Brain pericyte (primary cell): ENCODE results near the gene RSL1D1.
"Not testable (repeated sequence)": the region's sequence is repeated elsewhere in the genome, so short reads cannot be mapped to it uniquely, and the experiment has no call there.

ENCODE experiments used
- DNase-seq: peaks from one replicate; pipeline ENCODE4 v3.0.0-alpha.2; 2012; ENCODE audit warnings: low read depth, low spot score

RSL1D1 gene

GRCh38 chr16:11843861-11844260, 7.5 kb downstream of the RSL1D1 start:
- DNase-seq = no peak

- no peak for DNase-seq
These were observed 8.1 kb downstream of the RSL1D1 start for GRCh38 chr16:11843206-11843605.

- DNase-seq = no peak
These were observed 10.3 kb downstream of the RSL1D1 start for GRCh38 chr16:11841026-11841425.

GRCh38 chr16:11836650-11837244, 14.6 kb downstream of the RSL1D1 start:
- peak; percentile 47 for DNase-seq

GRCh38 chr16:11835891-11836649, 15.3 kb downstream of the RSL1D1 start:
- no peak for DNase-seq

- DNase-seq = no peak
These were observed 16.0 kb downstream of the RSL1D1 start for GRCh38 chr16:11835309-11835708.

GRCh38 chr16:11833951-11834695, 17.2 kb downstream of the RSL1D1 start:
- peak; percentile 58 for DNase-seq

GRCh38 chr16:11828696-11829095, 22.6 kb downstream of the RSL1D1 start:
- no peak for DNase-seq

- DNase-seq = not testable (repeated sequence)
These were observed 25.7 kb downstream of the RSL1D1 start for GRCh38 chr16:11825520-11826165.

GRCh38 chr16:11824362-11824761, 27.0 kb downstream of the RSL1D1 start:
- DNase-seq = no peak

- DNase-seq = not testable (repeated sequence)
These were observed 27.7 kb downstream of the RSL1D1 start for GRCh38 chr16:11823645-11824044.

- DNase-seq = no peak
These were observed 31.5 kb downstream of the RSL1D1 start for GRCh38 chr16:11819798-11820197.

GRCh38 chr16:11818970-11819369, 32.4 kb downstream of the RSL1D1 start:
- DNase-seq = not testable (repeated sequence)

GRCh38 chr16:11816123-11816522, 35.2 kb downstream of the RSL1D1 start:
- no peak for DNase-seq

GRCh38 chr16:11814800-11815199, 36.5 kb downstream of the RSL1D1 start:
- not testable (repeated sequence) for DNase-seq

- DNase-seq = no peak
These were observed 44.6 kb downstream of the RSL1D1 start for GRCh38 chr16:11806721-11807120.

- DNase-seq = no peak
These were observed 45.8 kb downstream of the RSL1D1 start for GRCh38 chr16:11805556-11805955.

- DNase-seq = no peak
These were observed 49.8 kb downstream of the RSL1D1 start for GRCh38 chr16:11801481-11802021.

GRCh38 chr16:11800382-11800718, 51.0 kb downstream of the RSL1D1 start:
- DNase-seq = no peak

- no peak for DNase-seq
These were observed 51.6 kb downstream of the RSL1D1 start for GRCh38 chr16:11799509-11800381.

- no peak for DNase-seq
These were observed 52.3 kb downstream of the RSL1D1 start for GRCh38 chr16:11799017-11799381.
